NCI-H82 treated with DMSO at 0.1 percent for 48 hours (cell line): ENCODE results near the gene CASP3.
"Not testable (repeated sequence)": the region's sequence is repeated elsewhere in the genome, so short reads cannot be mapped to it uniquely, and the experiment has no call there.

ENCODE experiments used
- DNase-seq: peaks from one replicate; lab custom pipeline; 2025; ENCODE audit not compliant: unreplicated experiment; lab: John Stamatoyannopoulos, UW

CASP3 gene

GRCh38 chr4:184664445-184665210 is 15.4 kb upstream of the CASP3 start:
- DNase-seq = no peak

GRCh38 chr4:184662236-184662635 is 13.0 kb upstream of the CASP3 start:
- no peak for DNase-seq

GRCh38 chr4:184660978-184661377 is 11.7 kb upstream of the CASP3 start:
- DNase-seq = no peak

- not testable (repeated sequence) for DNase-seq
Measured at GRCh38 chr4:184657820-184658219, 8.6 kb upstream of the CASP3 start.

GRCh38 chr4:184657144-184657543 is 7.9 kb upstream of the CASP3 start:
- DNase-seq = no peak

- no peak for DNase-seq
Measured at GRCh38 chr4:184655889-184656869, 6.9 kb upstream of the CASP3 start.

GRCh38 chr4:184653650-184654049 is 4.4 kb upstream of the CASP3 start:
- no peak for DNase-seq

- DNase-seq = not testable (repeated sequence)
Measured at GRCh38 chr4:184652681-184653080, 3.4 kb upstream of the CASP3 start.

- DNase-seq = no peak
Measured at GRCh38 chr4:184651899-184652298, 2.7 kb upstream of the CASP3 start.

- DNase-seq = peak; percentile 52
Measured at GRCh38 chr4:184649971-184650855, 966 bp upstream of the CASP3 start.

GRCh38 chr4:184648313-184649025 is 778 bp downstream of the CASP3 start:
- no peak for DNase-seq

GRCh38 chr4:184648054-184648312 is 1.3 kb downstream of the CASP3 start:
- no peak for DNase-seq

GRCh38 chr4:184647266-184648053 is 1.8 kb downstream of the CASP3 start:
- no peak for DNase-seq

GRCh38 chr4:184645904-184646610 is 3.2 kb downstream of the CASP3 start:
- no peak for DNase-seq

GRCh38 chr4:184644553-184645307 is 4.5 kb downstream of the CASP3 start:
- no peak for DNase-seq

- DNase-seq = no peak
Measured at GRCh38 chr4:184643731-184644130, 5.5 kb downstream of the CASP3 start.

GRCh38 chr4:184641451-184641850 is 7.8 kb downstream of the CASP3 start:
- no peak for DNase-seq

GRCh38 chr4:184641022-184641421 is 8.2 kb downstream of the CASP3 start:
- DNase-seq = no peak
